Ovary (tissue), 10 donors: ENCODE measurements around the gene YOD1. TPM values are rescaled to one million over a fixed set of nuclear protein-coding genes. Genes with fewer than 3 reads are reported as not detected.

ENCODE experiments used
- DNase-seq, 5 donors: peaks; one replicate each; pipeline ENCODE4 v3.0.0-alpha.2; 2019 to 2020
- H3K27ac ChIP-seq, 2 donors: fragments of 200-600 bp; one replicate each; pipeline versions ENCODE4 v1.5.1 to v1.8.0; 2019 to 2022
- H3K27me3 ChIP-seq: fragments of 200-600 bp; one replicate; pipeline ENCODE4 v1.8.0; 2022
- H3K36me3 ChIP-seq: fragments of 200-600 bp; sonication (generic); one replicate; pipeline ENCODE4 v1.5.1; 2019
- H3K4me1 ChIP-seq: one replicate; pipeline ENCODE4 v1.8.1; 2013; ENCODE audit warnings: mild to moderate bottlenecking, moderate library complexity; ENCODE audit not compliant: insufficient read depth
- H3K4me3 ChIP-seq: fragments of 200-600 bp; sonication (generic); one replicate; pipeline ENCODE4 v1.5.1; 2017
- H3K9me3 ChIP-seq, 2 donors: fragments of 200-600 bp in 1 of 2; sonication (generic) in 1 of 2; one replicate each; pipeline versions ENCODE4 v1.5.1 to v1.8.1; 2013 to 2019; ENCODE audit warnings: mild to moderate bottlenecking in 1 of 2, moderate library complexity in 1 of 2
- EP300 ChIP-seq: sonication (generic); formaldehyde crosslinking; IDR thresholded peaks from one replicate; pipeline ENCODE4 v1.6.1; 2017; ENCODE audit warnings: antibody characterized with exemption
- POLR2A ChIP-seq: fragments of 450-650 bp; IDR thresholded peaks from one replicate; pipeline ENCODE4 v1.6.1; 2017; ENCODE audit warnings: antibody characterized with exemption, mild to moderate bottlenecking, moderate library complexity
- WGBS, 3 donors: extraction: QIAGEN DNeasy Blood & Tissue Kit in 1 of 3; methylation state at CpG; one replicate each; pipeline versions ENCODE4 v1.1.5 to v1.1.7; 2013 to 2017; 5-methylcytosine and 5-hydroxymethylcytosine counted together
- intact Hi-C, 4 donors: fragments of 100-400 bp; cut with DNase I; formaldehyde crosslinking; loops; one replicate each; pipeline versions ENCODE4 v1.11.0 to v1.15.1; 2022 to 2023
- long read RNA-seq, 3 donors: library from polyadenylated mRNA in 2 of 3; unstranded in 2 of 3; transcript quantifications; one replicate each; pipeline ENCODE4 v2.0.0 and lab custom pipeline, GENCODE V29; 2021 to 2026
- polyA plus RNA-seq, 2 donors: library from polyadenylated mRNA; stranded (reverse); fragments of 200-250 nt in 1 of 2; fragments of 350-450 nt in 1 of 2; fragmentation: Illumina TruSeq in 1 of 2; extraction: RNeasy Lipid Tissue Mini Kit (QIAGEN cat#74804) in 1 of 2; gene quantifications; one replicate each; pipeline ENCODE4 v1.2.3, GENCODE V29; 2013 to 2014
- total RNA-seq, 7 donors: library from RNA; depleted of rRNA in 2 of 7; stranded (reverse); fragments of >200 nt in 2 of 7; fragmentation: NEBNext Ultra II Directional in 3 of 7; extraction: Animal tissue kit (Norgen Biotek cat#: 25700) in 3 of 7; gene quantifications; one replicate each; pipeline versions ENCODE4 v1.1.0 to v1.2.4, GENCODE V29; 2016 to 2023
- TF ChIP-seq, protein P1 (sequence below), 3 donors: fragments of 450-650 bp in 2 of 3; fragments of 200-600 bp in 1 of 3; IDR thresholded peaks; one replicate each; pipeline versions ENCODE4 v1.5.1 to v1.8.0; 2016 to 2022; ENCODE audit warnings: antibody characterized with exemption in 3 of 3, mild to moderate bottlenecking in 1 of 3
- donor health status: DM: no; HTN: no; CAD: no; lungs with moderate emphysema.
- donor health status: DM: no; HTN: no; CAD: no.
- donor health status: Bipolar disorder and iron deficiency.
- donor health status: DM: yes; HTN: yes; CAD: no.
- donor health status: DM: no; HTN: no; CAD: no.
- donor health status: DM: yes; HTN: yes; CAD: no.

Gene YOD1
- total RNA-seq (1 to 10 TPM; 4.7 to 8.4 (median 6.3) TPM), polyA plus RNA-seq (1 to 10 TPM; 2.2 to 3.5 TPM)
- long read RNA-seq, donor 1: 0 reads
- long read RNA-seq, donor 2, full-length matches to known transcripts: 1 of 1 reads
- long read RNA-seq, donor 2, partial matches to known transcripts: 0 of 1 reads
- long read RNA-seq, donor 2, other reads (novel, unspliced or antisense): 0 of 1 reads
- long read RNA-seq, donor 3, full-length matches to known transcripts: 4 of 6 reads
- long read RNA-seq, donor 3, partial matches to known transcripts: 1 of 6 reads
- long read RNA-seq, donor 3, other reads (novel, unspliced or antisense): 1 of 6 reads

DNA sequence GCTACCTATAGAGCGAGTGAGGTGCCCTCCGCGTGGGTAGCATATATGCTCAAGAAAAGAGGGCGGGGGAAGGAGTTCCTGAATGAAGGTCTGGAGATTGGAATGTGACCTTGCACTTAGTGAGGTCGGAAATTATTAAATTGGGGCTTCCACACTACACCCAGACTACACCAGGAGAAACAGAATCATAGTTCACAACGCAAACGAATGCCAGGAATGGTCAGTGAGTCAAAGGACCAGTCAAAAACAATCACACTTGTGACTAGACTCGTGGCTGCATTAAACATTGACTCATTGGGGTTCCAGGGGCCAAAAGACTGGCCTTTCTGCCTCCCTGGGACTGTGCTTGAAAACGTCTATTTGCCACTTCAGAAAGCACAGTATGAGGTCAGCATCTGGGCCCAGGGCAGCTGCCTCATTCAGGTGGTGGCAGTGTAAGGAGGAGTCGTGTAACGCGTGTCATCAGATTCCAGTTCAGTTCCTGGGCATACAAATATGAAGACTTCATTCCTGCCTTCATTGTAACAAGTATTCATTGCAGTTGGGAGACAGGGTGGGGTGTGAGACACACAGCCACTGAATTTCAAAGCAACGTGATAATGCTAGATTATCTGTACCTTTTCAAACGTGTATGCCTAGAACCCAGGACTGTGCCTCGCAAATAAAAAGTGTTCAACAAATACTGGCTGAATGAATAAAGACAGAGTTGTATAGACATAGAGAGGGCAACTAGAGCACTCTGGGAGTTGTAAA, at the start of gene YOD1:
YOD1 (minus strand) TSS at position 18 of the 753 bp plus-strand sequence. CDS start 178 bp downstream, outside the sequence.
- Histone ChIP-seq H3K27me3 (no peaks in the 10 kb centered on the region), H3K27ac (peak within 1 kb of the TSS; percentile 62 to 83), H3K4me1 (peaks cover 7% of the 10 kb centered on the region), H3K4me3 (peak within 1 kb of the TSS; percentile 80), H3K9me3 (no peaks in the 10 kb centered on the region), H3K36me3 (no peaks in the 10 kb centered on the region)
- 36 to 40% (median 37%) methylated on average over 15 of the region's 15 CpGs for WGBS, 3 donors
- TF ChIP-seq EP300 (no peak), POLR2A (no peak)
- TF ChIP-seq, protein P1, sequence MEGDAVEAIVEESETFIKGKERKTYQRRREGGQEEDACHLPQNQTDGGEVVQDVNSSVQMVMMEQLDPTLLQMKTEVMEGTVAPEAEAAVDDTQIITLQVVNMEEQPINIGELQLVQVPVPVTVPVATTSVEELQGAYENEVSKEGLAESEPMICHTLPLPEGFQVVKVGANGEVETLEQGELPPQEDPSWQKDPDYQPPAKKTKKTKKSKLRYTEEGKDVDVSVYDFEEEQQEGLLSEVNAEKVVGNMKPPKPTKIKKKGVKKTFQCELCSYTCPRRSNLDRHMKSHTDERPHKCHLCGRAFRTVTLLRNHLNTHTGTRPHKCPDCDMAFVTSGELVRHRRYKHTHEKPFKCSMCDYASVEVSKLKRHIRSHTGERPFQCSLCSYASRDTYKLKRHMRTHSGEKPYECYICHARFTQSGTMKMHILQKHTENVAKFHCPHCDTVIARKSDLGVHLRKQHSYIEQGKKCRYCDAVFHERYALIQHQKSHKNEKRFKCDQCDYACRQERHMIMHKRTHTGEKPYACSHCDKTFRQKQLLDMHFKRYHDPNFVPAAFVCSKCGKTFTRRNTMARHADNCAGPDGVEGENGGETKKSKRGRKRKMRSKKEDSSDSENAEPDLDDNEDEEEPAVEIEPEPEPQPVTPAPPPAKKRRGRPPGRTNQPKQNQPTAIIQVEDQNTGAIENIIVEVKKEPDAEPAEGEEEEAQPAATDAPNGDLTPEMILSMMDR (IDR thresholded peaks at IDR 0.05): no peak
- DNase-seq: peak in 1 of 5 donors; percentile 26
- intact Hi-C loops: loop anchor here in 1 of 4 donors (10.0 kb wide), 1 partner anchor 353 kb away; no protein-coding TSS in a partner anchor

DNA sequence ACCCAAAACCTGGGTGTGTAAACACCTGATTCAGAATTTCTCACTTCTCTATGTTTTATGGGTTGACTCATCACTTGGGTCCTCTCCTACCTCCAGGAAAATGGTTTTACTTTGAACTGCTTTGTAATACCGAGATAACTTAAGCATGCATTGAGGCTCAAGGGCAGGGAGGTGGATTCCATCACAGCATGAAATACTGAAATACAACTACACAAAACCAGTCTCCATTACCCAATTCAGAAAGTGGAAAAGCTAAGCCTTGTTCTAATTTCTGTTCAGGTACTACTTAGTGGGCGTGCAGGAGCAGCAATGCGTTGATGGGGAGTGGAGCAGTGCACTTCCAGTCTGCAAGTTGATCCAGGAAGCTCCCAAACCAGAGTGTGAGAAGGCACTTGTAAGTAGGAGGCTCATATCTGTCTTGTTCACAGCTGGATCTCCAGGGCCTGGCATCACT, 46.9 kb upstream of the YOD1 start:
- H3K4me3 ChIP-seq: no peak overlapping the region
- intact Hi-C loops: no loop called here
- H3K27me3 ChIP-seq: no peaks in the 10 kb centered on the region
- DNase-seq: no peak
- H3K9me3 ChIP-seq: no peaks in the 10 kb centered on the region
- no peaks in the 10 kb centered on the region for H3K4me1 ChIP-seq
- TF ChIP-seq POLR2A (no peak), EP300 (no peak)
- TF ChIP-seq, protein P1 (IDR thresholded peaks at IDR 0.05): no peak
- no peak overlapping the region for H3K27ac ChIP-seq
- no peaks in the 10 kb centered on the region for H3K36me3 ChIP-seq
- WGBS, 3 donors: 87 to 90% (median 88%) methylated on average over 3 of the region's 3 CpGs

DNA sequence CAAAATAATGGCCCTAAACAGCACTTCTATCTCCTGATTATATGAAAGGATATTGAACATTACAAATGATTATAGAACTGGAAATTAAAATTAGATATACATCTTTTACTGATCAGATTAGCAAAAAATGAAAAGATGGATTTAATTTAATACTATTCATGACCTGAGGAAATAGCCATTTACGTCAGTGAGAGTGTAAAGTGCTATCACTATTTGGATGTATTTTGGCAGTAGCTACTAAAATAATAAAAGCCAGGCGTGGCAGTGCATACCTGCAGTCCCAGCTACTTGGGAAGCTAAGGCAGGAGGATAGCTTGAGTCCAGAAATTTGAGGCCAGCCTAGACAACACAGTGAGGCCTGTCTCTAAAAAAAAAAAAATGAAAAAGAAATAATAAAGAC, 42.9 kb upstream of the YOD1 start:
- intact Hi-C loops: no loop called here
- Histone ChIP-seq H3K27ac (no peak overlapping the region), H3K4me1 (peaks cover 3% of the 10 kb centered on the region), H3K36me3 (no peaks in the 10 kb centered on the region), H3K4me3 (no peak overlapping the region), H3K9me3 (no peaks in the 10 kb centered on the region), H3K27me3 (no peaks in the 10 kb centered on the region)
- TF ChIP-seq POLR2A (no peak), EP300 (no peak)
- TF ChIP-seq, protein P1 (IDR thresholded peaks at IDR 0.05): no peak
- DNase-seq: no peak
- 62 to 81% (median 64%) methylated on average over 2 of the region's 2 CpGs for WGBS, 3 donors

DNA sequence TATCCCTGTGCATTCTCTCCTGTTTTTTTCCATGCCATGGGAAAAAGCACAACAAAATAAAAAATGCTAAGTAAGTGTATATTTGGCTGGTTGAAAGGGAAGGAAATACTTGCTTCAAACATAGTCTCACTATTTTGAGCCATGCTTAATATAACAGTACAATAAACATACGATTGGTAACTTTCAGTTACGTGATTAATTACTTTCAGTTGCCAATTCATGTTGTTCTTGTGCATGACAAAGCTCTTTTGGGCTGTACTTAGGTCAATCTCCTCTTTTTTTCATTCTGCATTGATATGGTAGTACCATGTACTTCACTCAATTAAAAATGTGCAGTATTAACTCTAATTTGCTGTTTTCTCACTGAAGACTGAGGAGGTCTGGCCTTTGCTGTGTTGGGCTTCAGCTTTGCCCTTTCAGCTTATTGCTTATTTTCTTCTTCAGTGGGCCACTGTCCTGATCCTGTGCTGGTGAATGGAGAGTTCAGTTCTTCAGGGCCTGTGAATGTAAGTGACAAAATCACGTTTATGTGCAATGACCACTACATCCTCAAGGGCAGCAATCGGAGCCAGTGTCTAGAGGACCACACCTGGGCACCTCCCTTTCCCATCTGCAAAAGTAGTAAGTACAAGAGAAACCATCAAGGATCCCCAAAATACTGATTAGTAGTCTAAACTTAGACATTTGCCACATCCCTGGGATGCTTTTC, 40.3 kb upstream of the YOD1 start:
- Histone ChIP-seq H3K36me3 (no peaks in the 10 kb centered on the region), H3K27ac (no peak overlapping the region), H3K27me3 (no peaks in the 10 kb centered on the region), H3K4me3 (no peak overlapping the region), H3K9me3 (no peaks in the 10 kb centered on the region), H3K4me1 (peaks cover 6% of the 10 kb centered on the region)
- DNase-seq: no peak
- 77 to 84% (median 80%) methylated on average over 4 of the region's 4 CpGs for WGBS, 3 donors
- no peak for TF ChIP-seq EP300
- no peak for TF ChIP-seq POLR2A
- TF ChIP-seq, protein P1 (IDR thresholded peaks at IDR 0.05): no peak
- intact Hi-C loops: no loop called here
